Medulla oblongata (tissue), 1 donor: ENCODE results near the gene TRIM14.
"Not testable (repeated sequence)": the region's sequence is repeated elsewhere in the genome, so short reads cannot be mapped to it uniquely, and the experiment has no call there.

Source experiments
- DNase-seq: peaks from one replicate; pipeline ENCODE4 v3.0.0-alpha.2; 2015; ENCODE audit errors: extremely low spot score

Gene TRIM14

GRCh38 chr9:98142182-98142907 lies 23.3 kb upstream of the TRIM14 start:
- DNase-seq, result no peak

- DNase-seq, result no peak
Measured at GRCh38 chr9:98140503-98140902, 21.5 kb upstream of the TRIM14 start.

GRCh38 chr9:98136489-98136888 lies 17.5 kb upstream of the TRIM14 start:
- no peak for DNase-seq

GRCh38 chr9:98135938-98136337 lies 16.9 kb upstream of the TRIM14 start:
- no peak for DNase-seq

- no peak for DNase-seq
Measured at GRCh38 chr9:98135558-98135934, 16.5 kb upstream of the TRIM14 start.

- no peak for DNase-seq
Measured at GRCh38 chr9:98134702-98135557, 15.9 kb upstream of the TRIM14 start.

GRCh38 chr9:98132806-98133631 lies 14.0 kb upstream of the TRIM14 start:
- no peak for DNase-seq

- DNase-seq, result no peak
Measured at GRCh38 chr9:98132158-98132557, 13.1 kb upstream of the TRIM14 start.

- DNase-seq, result no peak
Measured at GRCh38 chr9:98130576-98131228, 11.7 kb upstream of the TRIM14 start.

- DNase-seq, result not testable (repeated sequence)
Measured at GRCh38 chr9:98130060-98130459, 11.0 kb upstream of the TRIM14 start.

- peak; percentile 50 for DNase-seq
Measured at GRCh38 chr9:98129451-98129881, 10.4 kb upstream of the TRIM14 start.

- DNase-seq, result no peak
Measured at GRCh38 chr9:98128316-98128715, 9.3 kb upstream of the TRIM14 start.

GRCh38 chr9:98127226-98127625 lies 8.2 kb upstream of the TRIM14 start:
- DNase-seq, result no peak

- DNase-seq, result no peak
Measured at GRCh38 chr9:98124637-98125426, 5.8 kb upstream of the TRIM14 start.

GRCh38 chr9:98124091-98124490 lies 5.1 kb upstream of the TRIM14 start:
- DNase-seq, result not testable (repeated sequence)

- no peak for DNase-seq
Measured at GRCh38 chr9:98121058-98121457, 2.0 kb upstream of the TRIM14 start.

- no peak for DNase-seq
Measured at GRCh38 chr9:98120476-98120875, 1.5 kb upstream of the TRIM14 start.

- DNase-seq, result peak; percentile 46
Measured at GRCh38 chr9:98117984-98118639, 910 bp downstream of the TRIM14 start.

- not testable (repeated sequence) for DNase-seq
Measured at GRCh38 chr9:98117097-98117496, 1.9 kb downstream of the TRIM14 start.

- DNase-seq, result no peak
Measured at GRCh38 chr9:98109052-98109451, 10.0 kb downstream of the TRIM14 start.
